Kidney epithelial cell (primary cell): ENCODE data around the gene UBE3C. TPM values are rescaled to one million over a fixed set of nuclear protein-coding genes. Genes with fewer than 3 reads are reported as not detected.

Experiments used
- DNase-seq: peaks from one replicate; pipeline ENCODE4 v3.0.0-alpha.2; 2010; ENCODE audit warnings: low read depth
- H3K27me3 ChIP-seq: 2 replicates; pipeline ENCODE4 v1.6.0; 2011; ENCODE audit warnings: low read length; ENCODE audit not compliant: control insufficient read depth, insufficient read depth
- H3K36me3 ChIP-seq: 2 replicates; pipeline ENCODE4 v1.5.1; 2011; ENCODE audit warnings: low read length; ENCODE audit not compliant: control insufficient read depth, insufficient read depth
- H3K4me3 ChIP-seq: 2 replicates; pipeline ENCODE4 v1.5.1; 2011; ENCODE audit warnings: low read depth, mild to moderate bottlenecking, control low read depth, low read length
- CTCF ChIP-seq: IDR thresholded peaks from 2 replicates; pipeline ENCODE4 v1.5.1; 2011; ENCODE audit warnings: mild to moderate bottlenecking, moderate library complexity, low read length, control low read depth, inconsistent platforms; ENCODE audit not compliant: insufficient read depth, poor library complexity, severe bottlenecking
- total RNA-seq: library from RNA; depleted of rRNA; stranded (reverse); fragments of >200 nt; gene quantifications from 2 replicates; pipeline ENCODE4 v1.2.3, GENCODE V29; 2015

UBE3C gene
- total RNA-seq, 1 donor from 2014 or later, result 76.9 TPM

GRCh38 chr7:157165987-157166386, 27.3 kb downstream of the UBE3C start:
- no peak for DNase-seq
- Histone ChIP-seq H3K36me3 (no peaks in the 10 kb centered on the region), H3K4me3 (no peak overlapping the region), H3K27me3 (no peaks in the 10 kb centered on the region)
- TF ChIP-seq CTCF, result no peak

- TF ChIP-seq CTCF, result no peak
- H3K36me3 ChIP-seq, result no peaks in the 10 kb centered on the region
- DNase-seq, result no peak
Measured at GRCh38 chr7:157168571-157168970, 29.8 kb downstream of the UBE3C start.

GRCh38 chr7:157176771-157177170, 38.0 kb downstream of the UBE3C start:
- Histone ChIP-seq H3K36me3 (peaks cover 3% of the 10 kb centered on the region), H3K4me3 (no peak overlapping the region), H3K27me3 (no peaks in the 10 kb centered on the region)
- DNase-seq, result no peak
- no peak for TF ChIP-seq CTCF

More at GRCh38 chr7:157168571-157168970, 29.8 kb downstream of the UBE3C start:
- Histone ChIP-seq H3K27me3 (no peaks in the 10 kb centered on the region), H3K4me3 (no peak overlapping the region)

GRCh38 chr7:157177333-157177982, 38.7 kb downstream of the UBE3C start:
- TF ChIP-seq CTCF, result no peak
- no peak for DNase-seq
- H3K4me3 ChIP-seq, result no peak overlapping the region
- H3K36me3 ChIP-seq, result peaks cover 3% of the 10 kb centered on the region
- H3K27me3 ChIP-seq, result no peaks in the 10 kb centered on the region

- Histone ChIP-seq H3K4me3 (no peak overlapping the region), H3K27me3 (no peaks in the 10 kb centered on the region), H3K36me3 (peaks cover 3% of the 10 kb centered on the region)
- DNase-seq, result no peak
- TF ChIP-seq CTCF, result no peak
Measured at GRCh38 chr7:157177983-157178381, 39.3 kb downstream of the UBE3C start.

- Histone ChIP-seq H3K27me3 (no peaks in the 10 kb centered on the region), H3K36me3 (peaks cover 3% of the 10 kb centered on the region), H3K4me3 (no peak overlapping the region)
- TF ChIP-seq CTCF, result no peak
- DNase-seq, result no peak
Measured at GRCh38 chr7:157183832-157184231, 45.1 kb downstream of the UBE3C start.
